DND-41 (cell line): ENCODE measurements around the gene MANSC1.

Experiments
- ATAC-seq: fragments of 200-7000 bp; cut with Tn5 transposase; 3 replicates; pipeline ENCODE4 v1.9.1; 2021; ENCODE audit warnings: low read depth; ENCODE audit not compliant: insufficient read depth
- DNase-seq: peaks from one replicate; pipeline ENCODE4 v3.0.0-alpha.2; 2020
- H2AFZ ChIP-seq: 2 replicates; pipeline ENCODE4 v1.6.0; 2012; ENCODE audit warnings: low read depth, low read length
- H3K27ac ChIP-seq: 2 replicates; pipeline ENCODE4 v1.5.1; 2012; ENCODE audit warnings: low read length, inconsistent platforms
- H3K27me3 ChIP-seq: fragments of 200-600 bp; sonication (generic); 2 replicates; pipeline ENCODE4 v1.6.0; 2012; ENCODE audit warnings: low read length, mild to moderate bottlenecking, inconsistent platforms; ENCODE audit not compliant: insufficient read depth, poor library complexity
- H3K36me3 ChIP-seq: 2 replicates; pipeline ENCODE4 v1.5.1; 2012; ENCODE audit warnings: low read length, inconsistent platforms; ENCODE audit not compliant: insufficient read depth
- H3K4me1 ChIP-seq: 2 replicates; pipeline ENCODE4 v1.5.1; 2012; ENCODE audit warnings: mild to moderate bottlenecking, low read length; ENCODE audit not compliant: insufficient read depth
- H3K4me2 ChIP-seq: 2 replicates; pipeline ENCODE4 v1.6.0; 2012; ENCODE audit warnings: mild to moderate bottlenecking, moderate library complexity, low read length, inconsistent platforms; ENCODE audit not compliant: insufficient read depth
- H3K4me3 ChIP-seq, 2 experiments: fragments of 200-600 bp in 1 of 2; shearing (Covaris generic) in 1 of 2; 2 replicates each; pipeline ENCODE4 v1.5.1; 2012 to 2016; ENCODE audit warnings: inconsistent platforms in 2 of 2, low read length in 2 of 2, mild to moderate bottlenecking in 2 of 2, low read depth in 1 of 2, moderate library complexity in 1 of 2
- H3K79me2 ChIP-seq: 2 replicates; pipeline ENCODE4 v1.6.0; 2012; ENCODE audit warnings: low read length, inconsistent platforms; ENCODE audit not compliant: insufficient read depth
- H3K9ac ChIP-seq: 2 replicates; pipeline ENCODE4 v1.6.0; 2012; ENCODE audit warnings: low read depth, mild to moderate bottlenecking, inconsistent platforms, low read length, moderate library complexity
- H3K9me3 ChIP-seq: 2 replicates; pipeline ENCODE4 v1.5.1; 2012; ENCODE audit warnings: low read length, moderate library complexity, mild to moderate bottlenecking, inconsistent platforms; ENCODE audit not compliant: insufficient read depth, severe bottlenecking
- H4K20me1 ChIP-seq: 2 replicates; pipeline ENCODE4 v1.6.0; 2012; ENCODE audit warnings: low read length; ENCODE audit not compliant: insufficient read depth
- EZH2 ChIP-seq: IDR thresholded peaks from 3 replicates; pipeline ENCODE4 v1.6.1; 2012; ENCODE audit warnings: borderline replicate concordance, low read depth, mild to moderate bottlenecking, moderate library complexity, low read length, inconsistent platforms; ENCODE audit not compliant: severe bottlenecking
- TF ChIP-seq, protein P1 (sequence below): IDR thresholded peaks from 2 replicates; pipeline ENCODE4 v1.5.1; 2012; ENCODE audit warnings: borderline replicate concordance, low read length, moderate library complexity, mild to moderate bottlenecking; ENCODE audit not compliant: poor library complexity, severe bottlenecking; ENCODE audit errors: extremely low read depth

MANSC1 gene

GRCh38 chr12:12336511-12336910 is 13.5 kb downstream of the MANSC1 start:
- no peak overlapping the region for H3K9ac ChIP-seq
- H3K27ac ChIP-seq, result no peak overlapping the region
- H3K9me3 ChIP-seq, result no peaks in the 10 kb centered on the region
- no peaks in the 10 kb centered on the region for H4K20me1 ChIP-seq
- TF ChIP-seq, protein P1, sequence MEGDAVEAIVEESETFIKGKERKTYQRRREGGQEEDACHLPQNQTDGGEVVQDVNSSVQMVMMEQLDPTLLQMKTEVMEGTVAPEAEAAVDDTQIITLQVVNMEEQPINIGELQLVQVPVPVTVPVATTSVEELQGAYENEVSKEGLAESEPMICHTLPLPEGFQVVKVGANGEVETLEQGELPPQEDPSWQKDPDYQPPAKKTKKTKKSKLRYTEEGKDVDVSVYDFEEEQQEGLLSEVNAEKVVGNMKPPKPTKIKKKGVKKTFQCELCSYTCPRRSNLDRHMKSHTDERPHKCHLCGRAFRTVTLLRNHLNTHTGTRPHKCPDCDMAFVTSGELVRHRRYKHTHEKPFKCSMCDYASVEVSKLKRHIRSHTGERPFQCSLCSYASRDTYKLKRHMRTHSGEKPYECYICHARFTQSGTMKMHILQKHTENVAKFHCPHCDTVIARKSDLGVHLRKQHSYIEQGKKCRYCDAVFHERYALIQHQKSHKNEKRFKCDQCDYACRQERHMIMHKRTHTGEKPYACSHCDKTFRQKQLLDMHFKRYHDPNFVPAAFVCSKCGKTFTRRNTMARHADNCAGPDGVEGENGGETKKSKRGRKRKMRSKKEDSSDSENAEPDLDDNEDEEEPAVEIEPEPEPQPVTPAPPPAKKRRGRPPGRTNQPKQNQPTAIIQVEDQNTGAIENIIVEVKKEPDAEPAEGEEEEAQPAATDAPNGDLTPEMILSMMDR, result no peak
- TF ChIP-seq EZH2, result no peak
- H3K79me2 ChIP-seq, result no peaks in the 10 kb centered on the region
- ATAC-seq, result no peak
- no peak overlapping the region for H2AFZ ChIP-seq
- H3K36me3 ChIP-seq, result no peaks in the 10 kb centered on the region
- peaks cover 13% of the 10 kb centered on the region; the same call in 1 of the 2 replicates for H3K4me1 ChIP-seq
- no peak overlapping the region for H3K4me3 ChIP-seq
- H3K27me3 ChIP-seq, result peaks cover 6% of the 10 kb centered on the region
- DNase-seq, result no peak
- H3K4me2 ChIP-seq, result no peak overlapping the region

DNA sequence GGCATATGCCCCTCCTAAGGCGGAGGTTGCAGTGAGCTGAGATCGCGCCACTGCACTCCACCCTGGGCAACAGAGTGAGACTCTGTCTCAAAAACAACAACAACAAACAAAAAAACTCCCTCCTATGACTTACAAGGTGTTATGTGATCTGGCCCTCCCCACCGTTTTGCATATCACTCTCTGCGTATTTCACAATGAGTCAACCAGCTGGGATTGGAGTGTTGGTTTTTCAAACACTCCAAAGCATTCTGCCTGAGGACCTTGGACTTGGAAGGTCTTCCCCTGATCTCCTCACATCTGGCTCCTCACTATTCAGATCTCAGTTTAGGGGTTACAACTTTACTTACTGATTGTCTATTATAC is 14.0 kb downstream of the MANSC1 start:
- Histone ChIP-seq H3K4me1 (peaks cover 13% of the 10 kb centered on the region; the same call in 1 of the 2 replicates), H3K36me3 (no peaks in the 10 kb centered on the region), H3K27me3 (peaks cover 6% of the 10 kb centered on the region), H3K9ac (no peak overlapping the region), H3K9me3 (no peaks in the 10 kb centered on the region), H2AFZ (no peak overlapping the region), H3K27ac (no peak overlapping the region), H4K20me1 (no peaks in the 10 kb centered on the region), H3K4me3 (no peak overlapping the region), H3K79me2 (no peaks in the 10 kb centered on the region), H3K4me2 (no peak overlapping the region)
- no peak for TF ChIP-seq EZH2
- ATAC-seq (no peak), DNase-seq (no peak)

- peak; percentile 62 for DNase-seq
- H3K27me3 ChIP-seq, result peaks cover 6% of the 10 kb centered on the region
- TF ChIP-seq EZH2, result no peak
- TF ChIP-seq, protein P1, result peak; percentile 84
- no peak overlapping the region for H3K9ac ChIP-seq
- H3K36me3 ChIP-seq, result no peaks in the 10 kb centered on the region
- H3K4me3 ChIP-seq, result no peak overlapping the region
- no peak overlapping the region for H3K27ac ChIP-seq
- H3K4me2 ChIP-seq, result no peak overlapping the region; the same call in 1 of the 2 replicates
- peaks cover 13% of the 10 kb centered on the region; the same call in 1 of the 2 replicates for H3K4me1 ChIP-seq
- H3K79me2 ChIP-seq, result no peaks in the 10 kb centered on the region
- no peaks in the 10 kb centered on the region for H4K20me1 ChIP-seq
- H2AFZ ChIP-seq, result no peak overlapping the region
- ATAC-seq, result peak; percentile 84
- no peaks in the 10 kb centered on the region for H3K9me3 ChIP-seq
These were observed 15.5 kb downstream of the MANSC1 start for GRCh38 chr12:12334367-12335040.
